HG03025 (cell line): ENCODE data around the gene SLC10A3.
"Not testable (repeated sequence)": the region's sequence is repeated elsewhere in the genome, so short reads cannot be mapped to it uniquely, and the experiment has no call there.

Source experiments
- ATAC-seq: cut with Tn5 transposase; IDR thresholded peaks from one replicate; pipeline ENCODE4 v1.9.1; 2021; ENCODE audit warnings: mild to moderate bottlenecking, moderate library complexity; ENCODE audit not compliant: unreplicated experiment, low FRiP score

The SLC10A3 gene

DNA sequence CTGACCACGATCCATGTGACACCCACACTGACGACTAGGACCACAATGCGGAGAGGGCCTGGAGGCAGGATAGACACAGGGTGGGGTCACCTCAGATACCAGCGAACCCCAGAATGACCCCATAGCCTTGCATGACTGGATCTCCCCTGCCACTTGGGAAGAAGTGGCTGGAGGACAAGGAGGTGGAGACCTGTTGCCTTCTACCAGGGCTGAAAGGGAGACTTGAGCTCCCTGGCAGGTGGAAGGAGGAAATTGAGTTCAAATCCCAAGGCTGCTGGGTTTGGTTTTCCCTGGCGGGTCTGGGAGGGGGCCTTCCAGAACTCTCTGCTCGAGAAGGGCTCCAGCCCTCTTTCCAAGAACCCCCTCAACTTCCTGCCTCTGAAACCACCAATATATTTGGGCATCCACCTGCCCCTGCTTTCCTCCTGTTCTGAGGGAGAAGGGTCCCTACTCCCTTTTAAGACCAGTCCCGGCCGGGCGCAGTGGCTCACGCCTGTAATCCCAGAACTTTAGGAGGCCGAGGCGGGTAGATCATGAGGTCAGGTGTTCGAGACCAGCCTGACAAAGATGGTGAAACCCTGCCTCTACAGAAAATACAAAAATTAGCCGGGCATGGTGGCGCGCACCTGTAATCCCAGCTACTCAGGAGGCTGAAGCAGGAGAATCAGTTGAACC is 22.6 kb upstream of the SLC10A3 start:
- ATAC-seq, result no peak

DNA sequence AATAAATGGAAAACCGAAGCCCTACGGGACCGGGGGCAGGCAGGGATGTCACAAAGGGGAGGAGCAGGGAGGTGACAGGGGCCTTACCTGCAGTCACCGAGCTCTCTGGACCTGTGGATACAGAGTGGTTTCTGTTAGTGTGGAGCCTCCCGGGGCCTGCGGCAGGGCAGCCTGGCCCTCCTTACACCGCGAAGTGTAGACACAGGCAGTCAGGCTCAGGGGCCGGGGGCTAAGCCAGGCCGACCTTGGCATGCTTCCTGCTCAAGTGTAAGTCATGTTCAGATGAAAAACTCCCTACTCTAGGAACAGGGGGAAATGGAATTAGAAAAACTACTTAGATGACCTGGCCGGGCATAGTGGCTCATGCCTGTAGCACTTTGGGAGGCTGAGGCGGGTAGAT is 21.3 kb upstream of the SLC10A3 start:
- ATAC-seq, result no peak

DNA sequence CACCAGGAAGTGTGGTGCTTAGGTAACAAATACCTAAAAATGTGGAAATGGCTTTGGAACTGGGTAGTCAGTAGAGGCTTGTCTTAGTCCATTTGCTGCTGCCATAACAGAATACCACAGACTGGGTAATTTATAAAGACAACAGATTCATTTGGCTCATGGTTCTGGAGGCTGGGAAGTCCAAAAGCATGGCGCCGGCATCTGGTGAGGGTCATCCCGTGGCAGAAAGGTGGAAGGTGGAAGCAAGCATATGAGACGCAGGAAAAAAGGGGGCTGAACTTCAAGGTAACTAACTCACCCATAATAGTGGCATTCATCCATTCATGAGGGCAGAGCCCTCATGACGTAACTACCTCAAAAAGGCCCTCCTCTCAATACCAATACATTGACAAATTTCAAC is 19.0 kb upstream of the SLC10A3 start:
- no peak for ATAC-seq

DNA sequence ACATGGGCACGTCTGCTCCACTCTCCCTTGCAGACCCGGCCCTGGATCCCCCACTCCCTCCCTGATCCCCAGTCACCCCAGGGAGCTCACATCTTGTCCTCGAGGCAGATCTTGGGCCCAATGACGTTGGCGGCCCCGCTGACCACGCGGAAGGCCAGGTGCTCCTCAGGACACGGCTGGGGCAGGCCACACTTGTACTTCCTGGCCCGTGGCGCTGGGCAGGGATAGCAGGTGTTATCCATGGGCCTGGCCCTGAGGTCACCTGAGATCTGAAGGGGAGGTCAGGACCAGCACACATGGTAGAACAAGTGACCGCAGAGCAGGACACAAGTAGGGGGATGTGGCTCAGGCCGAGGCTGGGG is 17.9 kb upstream of the SLC10A3 start:
- no peak for ATAC-seq

DNA sequence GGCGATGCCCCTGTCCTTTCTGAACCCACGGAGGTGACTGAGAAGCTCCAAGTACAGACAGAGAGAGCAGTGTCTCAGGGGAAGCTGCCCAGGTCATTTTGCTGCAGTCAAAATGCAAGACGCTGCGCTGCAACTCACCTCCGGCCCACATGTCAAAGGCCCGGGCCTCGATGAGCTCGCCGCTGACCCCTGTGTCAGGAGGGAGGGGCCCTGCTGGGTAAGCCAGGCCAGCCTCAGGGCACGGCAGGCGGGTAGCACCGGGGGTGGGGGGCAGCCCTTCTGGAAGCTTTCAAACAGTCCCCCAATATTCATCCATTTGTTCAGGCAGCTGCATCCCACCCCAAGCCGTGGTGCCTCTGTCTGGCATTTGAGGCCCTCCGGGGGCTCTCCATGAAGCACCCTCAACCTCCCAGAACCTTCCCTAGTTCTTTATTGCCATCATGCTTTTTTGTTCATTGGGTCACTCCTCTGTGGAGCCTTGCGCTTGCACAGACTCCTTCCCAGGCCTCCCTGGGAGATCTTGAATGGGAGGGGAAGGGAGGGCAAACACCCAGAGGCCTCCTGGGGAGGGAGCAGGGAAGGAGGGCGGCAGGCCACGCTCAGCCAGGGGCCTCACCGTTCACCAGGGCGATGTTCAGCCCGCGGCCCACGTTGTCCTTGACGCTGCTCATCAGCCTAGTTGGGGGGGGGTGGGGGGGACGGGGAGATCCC is 17.4 kb upstream of the SLC10A3 start:
- ATAC-seq, result no peak

DNA sequence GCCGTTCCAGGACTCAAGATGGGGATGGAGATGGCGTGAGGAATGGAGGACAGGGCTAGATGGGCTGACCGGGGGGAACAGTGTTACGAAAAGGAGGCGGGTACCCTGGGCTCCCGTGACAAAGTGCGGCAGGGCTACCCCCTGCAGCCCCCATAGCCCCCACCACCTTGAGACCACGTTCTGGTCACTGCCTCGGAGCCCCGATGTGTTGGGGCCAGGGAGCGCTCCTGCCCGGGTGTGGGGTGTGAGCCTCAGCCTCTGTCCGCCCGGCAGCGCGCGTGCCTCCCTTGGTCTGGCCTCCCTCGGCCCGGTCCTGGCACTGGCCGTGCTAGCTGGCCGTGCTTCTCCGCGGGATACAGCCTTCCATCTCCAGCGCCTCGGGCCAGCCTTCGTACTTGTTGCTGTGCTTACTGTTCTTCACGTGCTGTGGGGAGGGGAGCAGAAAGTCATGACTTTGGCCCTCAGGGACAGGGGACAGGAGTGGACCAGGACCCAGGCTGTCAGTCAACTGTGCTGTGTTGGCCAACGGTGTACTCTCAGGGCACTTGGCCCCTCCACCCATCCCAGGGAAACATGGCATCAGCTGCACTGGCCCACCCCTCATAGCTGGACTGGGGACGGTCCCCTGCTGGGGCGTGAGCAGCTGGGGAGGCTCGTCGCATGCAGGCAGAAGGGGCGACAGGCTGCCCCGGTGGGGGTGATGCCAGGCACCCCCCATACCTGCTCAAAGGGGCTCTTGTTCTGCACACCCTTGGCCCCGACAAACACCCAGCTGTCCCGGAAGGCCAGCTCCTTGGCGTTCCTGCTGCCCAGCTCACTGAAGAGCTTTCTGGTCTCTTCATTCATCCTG is 16.3 kb upstream of the SLC10A3 start:
- ATAC-seq, result no peak

DNA sequence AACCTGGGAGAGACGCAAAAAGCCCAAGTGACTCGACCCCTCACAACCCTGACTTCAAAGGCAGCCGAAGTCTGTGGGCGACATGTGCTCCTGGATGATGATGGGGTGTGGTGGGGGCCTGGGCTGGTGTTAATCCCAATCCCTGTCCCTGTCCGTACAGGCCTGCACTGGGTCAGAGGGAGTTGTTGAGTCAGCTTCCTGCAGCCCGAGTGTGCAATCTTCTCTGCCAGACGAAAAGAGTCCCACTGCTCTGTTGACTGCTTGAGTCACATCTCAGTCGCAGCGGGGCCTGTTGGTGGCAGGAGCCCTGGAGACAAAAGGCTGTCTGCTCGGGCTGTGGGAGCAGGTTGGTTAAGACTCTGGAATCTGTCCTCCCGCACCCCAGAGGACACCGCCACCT is 15.3 kb upstream of the SLC10A3 start:
- no peak for ATAC-seq

DNA sequence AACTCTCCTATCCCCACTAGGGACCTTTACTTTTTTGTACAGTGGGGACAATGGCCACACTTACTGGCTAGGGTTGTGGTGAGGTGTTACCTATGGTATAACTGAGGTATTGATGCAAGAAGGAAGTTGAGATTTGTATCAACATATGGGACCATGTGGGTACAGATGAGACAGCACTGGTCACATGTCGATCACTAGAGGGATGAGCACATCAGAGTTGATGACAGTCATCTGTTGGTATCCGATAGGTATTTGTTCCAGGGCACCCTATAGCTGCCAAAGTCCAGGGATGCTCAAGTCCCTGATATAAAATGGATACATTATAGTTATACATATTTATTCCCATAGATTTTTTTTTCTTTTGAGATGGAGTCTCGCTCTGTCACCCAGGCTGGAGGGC is 12.6 kb upstream of the SLC10A3 start:
- ATAC-seq, result no peak

DNA sequence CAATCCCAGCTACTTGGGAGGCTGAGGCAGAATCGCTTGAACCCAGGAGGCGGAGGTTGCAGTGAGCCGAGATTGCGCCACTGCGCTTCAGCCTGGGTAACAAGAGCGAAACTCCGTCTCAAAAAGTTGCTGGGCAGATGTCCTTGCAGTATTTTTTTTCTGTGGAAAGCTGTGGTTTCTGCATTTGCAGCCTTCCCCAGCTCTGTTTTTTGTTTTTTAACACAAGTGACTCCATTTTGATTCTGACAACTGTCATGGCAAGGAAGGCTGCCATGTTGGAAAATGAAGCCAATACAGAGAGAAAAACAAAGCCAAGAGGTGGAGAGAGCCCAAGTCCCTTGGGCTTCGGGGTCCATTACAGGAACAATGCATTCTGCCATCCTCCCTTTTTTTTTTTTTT is 11.7 kb upstream of the SLC10A3 start:
- ATAC-seq, result no peak

DNA sequence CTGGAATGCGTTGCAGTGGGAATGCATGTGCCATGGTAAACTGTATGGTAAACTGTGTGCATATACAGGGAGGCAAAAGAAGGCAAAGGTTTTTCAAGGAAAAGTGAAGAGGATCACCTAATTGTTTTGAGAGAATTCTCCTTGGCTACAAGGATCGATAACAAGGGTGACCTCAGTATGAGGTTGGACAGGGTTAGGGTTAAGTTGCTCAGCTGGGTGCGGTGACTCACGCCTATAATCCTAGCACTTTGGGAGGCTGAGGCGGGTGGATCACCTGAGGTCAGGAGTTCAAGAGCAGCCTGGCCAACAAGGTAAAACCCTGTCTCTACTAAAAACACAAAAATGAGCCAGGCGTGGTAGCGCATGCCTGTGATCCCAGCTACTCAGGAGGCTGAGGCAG is 11.0 kb upstream of the SLC10A3 start:
- not testable (repeated sequence) for ATAC-seq

DNA sequence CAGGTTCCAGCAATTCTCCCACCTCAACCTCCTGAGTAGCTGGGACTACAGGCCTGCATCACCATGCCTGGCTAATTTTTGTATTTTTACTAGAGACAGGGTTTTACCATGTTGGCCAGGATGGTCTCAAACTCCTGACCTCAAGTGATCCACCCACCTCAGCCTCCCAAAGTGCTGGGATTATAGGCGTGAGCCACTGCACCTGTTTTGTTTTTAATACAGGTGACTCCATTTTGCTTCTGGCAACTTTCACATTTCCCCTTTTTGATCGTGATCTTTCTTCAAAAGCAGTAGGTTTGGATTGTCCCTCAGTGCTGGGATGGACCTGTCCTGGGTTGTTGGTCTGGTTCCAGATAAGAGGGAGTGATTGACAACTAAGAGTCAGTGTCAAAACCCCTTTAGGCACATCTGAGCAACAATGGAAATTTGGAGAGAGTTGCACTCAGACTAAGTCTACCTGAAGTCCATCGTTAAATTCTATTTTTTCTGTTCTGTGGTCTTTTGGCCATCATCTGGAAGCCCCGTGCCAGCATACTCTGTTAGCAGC is 6.2 kb upstream of the SLC10A3 start:
- ATAC-seq, result not testable (repeated sequence)

DNA sequence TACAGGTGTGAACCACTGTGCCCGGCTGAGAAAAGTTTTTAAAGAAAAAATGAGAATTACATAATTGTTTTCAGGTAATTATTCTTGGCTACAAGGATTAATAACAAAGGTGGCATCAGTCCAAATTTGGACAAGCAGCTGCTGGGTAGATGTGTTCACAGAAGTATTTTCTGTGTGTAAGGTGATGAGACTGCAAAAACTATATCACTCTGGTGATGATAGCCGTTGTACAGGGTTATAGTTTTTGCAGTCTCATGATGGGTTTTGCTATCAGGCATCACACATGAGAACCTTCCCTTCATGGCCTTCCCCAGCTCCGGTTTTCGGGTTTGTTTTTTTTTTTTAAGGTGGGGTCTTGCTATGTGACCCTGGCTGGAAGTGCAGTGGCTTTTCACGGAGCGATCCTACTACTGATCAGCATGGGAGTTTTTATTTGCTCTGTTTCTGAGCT is 5.1 kb upstream of the SLC10A3 start:
- no peak for ATAC-seq

DNA sequence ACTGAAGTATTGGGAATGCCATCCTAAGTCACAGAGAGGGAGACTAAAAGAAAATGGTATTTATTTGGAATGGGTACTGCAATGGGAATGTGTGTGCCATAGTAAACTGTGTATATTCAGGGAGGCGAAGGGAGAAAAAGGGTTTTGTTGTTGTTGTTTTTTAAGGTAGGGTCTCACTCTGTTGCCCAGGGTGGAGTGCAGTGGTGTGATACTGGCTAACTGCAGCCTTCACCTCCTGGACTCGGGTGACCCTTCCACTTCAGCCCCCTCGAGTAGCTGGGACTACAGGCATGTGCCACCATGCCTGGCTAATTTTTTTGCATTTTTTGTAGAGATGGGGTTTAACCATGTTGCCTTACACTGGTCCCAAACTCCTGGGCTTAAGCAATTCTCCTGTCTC is 4.3 kb upstream of the SLC10A3 start:
- no peak for ATAC-seq

DNA sequence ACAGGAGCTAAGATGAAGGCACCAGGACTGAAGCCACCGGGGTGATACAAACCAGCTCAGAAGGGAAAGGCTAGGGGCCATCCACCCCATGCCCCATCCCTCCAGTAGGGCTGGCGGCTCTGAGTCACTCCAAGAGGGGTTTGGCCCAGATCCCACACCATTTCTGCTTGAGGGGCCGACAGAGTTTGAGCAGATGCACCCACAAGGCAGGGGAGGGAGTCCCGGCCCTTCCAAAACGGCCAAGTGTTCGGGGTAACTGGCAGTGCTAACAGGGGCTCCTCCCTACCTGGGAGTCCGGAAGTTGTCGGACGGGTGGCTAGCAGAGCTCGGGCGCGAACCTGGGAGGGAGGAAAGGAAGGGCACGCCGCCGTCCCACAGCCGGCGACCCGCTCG is 412 bp downstream of the SLC10A3 start:
- peak; percentile 25 for ATAC-seq

DNA sequence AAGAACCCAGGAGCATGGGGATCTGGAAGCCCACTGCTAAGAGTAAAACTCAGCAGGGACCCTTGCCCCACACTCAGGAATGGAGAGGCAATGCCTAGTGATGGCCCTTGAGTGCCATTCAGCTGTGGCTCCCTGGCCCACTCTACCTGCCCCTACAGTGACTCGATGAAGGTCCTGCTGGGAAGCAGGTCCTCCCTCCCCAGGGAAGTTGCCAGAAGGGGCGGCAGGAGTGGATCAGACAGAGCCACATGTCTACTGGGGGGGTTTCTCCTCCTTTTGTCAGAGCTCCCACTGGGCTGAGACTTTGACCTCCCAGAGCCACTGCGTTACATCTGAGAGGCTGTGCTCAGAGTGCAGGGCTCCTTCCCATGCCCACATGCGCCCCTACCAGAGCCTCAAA is 1.2 kb downstream of the SLC10A3 start:
- no peak for ATAC-seq

DNA sequence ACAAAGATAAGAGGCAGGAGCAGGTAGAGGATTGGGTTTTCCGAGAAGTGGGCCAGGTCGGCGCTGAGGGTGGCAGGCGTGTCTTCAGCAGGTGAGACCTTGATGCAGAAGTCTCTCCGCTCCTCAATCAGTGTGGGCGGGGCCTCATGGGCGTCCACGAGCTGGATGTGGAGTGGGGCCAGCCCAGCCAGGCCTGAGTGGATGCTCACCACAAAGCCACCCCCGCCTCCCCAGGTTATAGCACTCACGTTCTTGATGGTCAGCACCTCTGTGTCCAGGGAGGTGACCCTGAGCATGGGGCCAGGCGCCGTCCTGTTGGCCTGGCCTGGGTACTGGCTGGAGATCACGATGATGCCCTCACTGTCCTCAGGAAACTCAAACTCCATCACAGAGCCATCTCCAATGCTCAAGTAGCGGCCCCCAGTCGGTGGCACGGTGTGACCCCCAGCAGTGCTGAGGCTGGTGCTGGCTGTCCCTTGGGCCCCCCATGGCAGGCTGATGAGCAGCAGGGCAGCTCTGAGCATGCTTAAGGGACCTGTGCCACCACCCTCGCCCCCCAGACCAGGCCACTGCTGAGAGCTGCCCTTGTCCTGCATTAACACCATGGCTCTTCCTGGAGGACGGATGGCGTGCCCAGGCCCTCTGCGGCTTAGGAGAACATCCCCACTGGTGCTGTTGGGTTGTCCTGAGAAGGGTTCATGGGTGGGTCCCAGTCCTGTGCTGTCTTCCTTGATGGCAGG is 1.9 kb downstream of the SLC10A3 start:
- ATAC-seq, result no peak

DNA sequence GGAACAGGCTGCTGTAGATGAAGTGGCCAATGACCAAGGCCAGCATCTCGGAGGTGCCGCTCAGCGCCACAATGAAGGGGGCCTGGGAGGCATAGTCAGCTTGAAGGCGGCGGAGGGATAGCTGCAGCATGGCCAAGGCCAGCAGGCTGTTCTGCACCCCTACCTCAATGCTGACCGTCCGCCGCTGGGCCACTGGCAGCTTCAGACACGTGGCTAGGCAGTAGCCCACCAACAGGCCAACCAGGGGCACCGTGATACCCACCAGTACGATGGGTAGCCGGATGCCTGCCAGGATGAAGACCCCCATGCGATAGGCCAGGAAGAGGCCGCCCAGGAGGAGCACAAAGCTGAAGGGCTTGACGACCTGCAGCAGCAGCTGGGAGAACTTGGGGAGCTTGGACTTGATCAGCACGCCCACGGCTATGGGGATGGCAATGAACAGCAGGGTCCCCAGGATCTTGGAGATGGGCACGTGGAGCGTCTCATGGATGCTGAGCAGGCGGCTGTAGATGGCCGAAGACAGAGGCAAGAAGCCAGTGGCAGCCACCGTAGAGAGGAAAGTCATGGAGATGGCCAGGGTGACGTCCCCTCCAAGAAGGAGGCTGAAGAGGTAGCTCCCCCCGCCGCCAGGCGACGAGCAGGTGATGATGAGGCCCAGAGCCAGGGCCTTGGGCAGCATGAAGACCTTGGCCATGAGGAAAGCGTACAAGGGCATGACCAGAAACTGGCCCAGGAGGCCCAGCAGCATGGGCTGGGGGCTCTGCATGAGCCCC is 2.7 kb downstream of the SLC10A3 start:
- no peak for ATAC-seq

DNA sequence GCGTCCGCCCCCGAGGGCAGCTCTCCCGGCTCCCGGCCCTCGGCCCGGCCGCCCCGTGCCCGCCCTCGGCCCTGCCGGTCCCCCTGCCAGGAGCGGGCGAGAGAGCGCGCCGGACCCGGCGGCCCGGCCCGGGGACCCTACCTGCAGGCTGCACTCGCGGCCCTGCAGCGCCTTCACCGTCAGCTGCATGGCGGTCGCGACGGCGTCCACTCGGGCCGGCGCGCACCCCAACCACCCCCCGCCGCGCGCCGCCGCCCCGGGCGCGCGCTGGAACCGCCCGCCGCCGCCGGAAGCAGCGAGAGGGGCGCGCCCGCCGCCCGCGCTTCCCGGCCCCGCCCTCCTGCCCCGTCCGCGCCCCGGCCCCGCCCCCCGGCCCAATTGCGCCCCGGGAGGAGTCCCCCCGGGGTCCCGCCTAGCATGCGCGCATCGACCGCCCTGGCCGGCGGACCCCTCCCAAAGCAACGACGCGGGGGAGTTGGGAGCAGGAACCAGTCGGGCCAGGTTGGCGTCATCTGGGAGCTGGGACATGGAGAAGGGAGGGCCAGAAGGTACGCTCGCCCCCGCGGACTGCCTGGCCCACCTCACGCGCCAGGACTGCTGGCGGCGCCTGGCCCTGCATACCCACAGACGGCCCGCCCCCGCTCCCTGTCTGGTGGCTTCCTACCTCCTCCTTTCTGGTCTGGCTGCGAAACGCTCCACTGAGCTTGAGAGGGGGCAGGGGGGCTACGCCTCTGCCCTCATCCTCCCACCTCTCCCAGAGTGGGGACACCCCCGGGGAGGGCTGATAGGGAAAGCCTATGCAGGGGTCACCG is 3.8 kb downstream of the SLC10A3 start, which contains the start of gene UBL4A:
TSS of gene UBL4A (minus strand) at position 220 of the 812 bp plus-strand sequence. CDS start at position 189, 31 bp downstream.
- ATAC-seq, result no peak

DNA sequence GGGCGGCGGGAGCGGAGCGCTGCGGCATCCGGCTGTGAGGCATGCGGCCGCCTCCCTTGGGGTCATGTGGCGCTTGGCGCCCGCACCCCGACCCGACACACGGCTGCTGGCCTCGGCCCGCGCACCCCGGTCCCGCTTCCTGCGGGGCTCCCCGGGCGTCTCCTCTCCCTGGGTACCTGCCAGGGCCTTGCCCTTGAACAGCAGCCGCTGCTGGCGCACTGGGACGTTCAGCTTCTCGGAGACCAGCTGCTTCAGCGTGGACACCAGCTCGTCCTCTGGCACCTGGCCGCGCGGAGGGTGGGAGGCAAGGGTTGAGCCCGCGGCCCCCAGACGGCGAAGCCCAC is 4.4 kb downstream of the SLC10A3 start:
- no peak for ATAC-seq
